CD4-positive, CD25-positive, alpha-beta regulatory T cell (primary cell): Measurements from ENCODE around the gene F2R. TPM values are rescaled to one million over a fixed set of nuclear protein-coding genes. Genes with fewer than 3 reads are reported as not detected.
"Not testable (repeated sequence)": the region's sequence is repeated elsewhere in the genome, so short reads cannot be mapped to it uniquely, and the experiment has no call there.

Source experiments
- ATAC-seq, 2 donors: fragments of 150-1000 bp; cut with Tn5 transposase; one replicate each; pipeline ENCODE4 v1.10.0; 2021; ENCODE audit warnings: low read depth in 2 of 2, moderate number of reproducible peaks in 2 of 2, moderate library complexity in 1 of 2
- DNase-seq, 3 donors: peaks; one replicate each; pipeline versions ENCODE4 v3.0.0 to v3.0.0-alpha.2; 2012 to 2022; ENCODE audit warnings: mixed read lengths in 1 of 3
- H3K27ac ChIP-seq: one replicate; pipeline ENCODE4 v1.7.0; 2013; ENCODE audit warnings: mild to moderate bottlenecking, low read length; ENCODE audit not compliant: insufficient read depth, poor library complexity, severe bottlenecking
- H3K27me3 ChIP-seq: one replicate; pipeline ENCODE4 v1.7.0; 2013; ENCODE audit warnings: low read length; ENCODE audit not compliant: control insufficient read depth, insufficient read depth
- H3K36me3 ChIP-seq: one replicate; pipeline ENCODE4 v1.7.0; 2013; ENCODE audit warnings: mild to moderate bottlenecking, low read length, moderate library complexity; ENCODE audit not compliant: control insufficient read depth, insufficient read depth
- H3K4me1 ChIP-seq: 2 replicates; pipeline ENCODE4 v1.7.0; 2013; ENCODE audit warnings: mild to moderate bottlenecking, low read length; ENCODE audit not compliant: insufficient read depth, control insufficient read depth, poor library complexity, severe bottlenecking
- H3K4me3 ChIP-seq: one replicate; pipeline ENCODE4 v1.7.0; 2013; ENCODE audit warnings: low read depth, mild to moderate bottlenecking, low read length, moderate library complexity
- H3K9me3 ChIP-seq, 2 experiments: 1 replicate in 1 of 2; 2 replicates in 1 of 2; pipeline ENCODE4 v1.7.0; 2013; ENCODE audit warnings: low read length in 2 of 2, mild to moderate bottlenecking in 1 of 2, moderate library complexity in 1 of 2; ENCODE audit not compliant: control insufficient read depth in 2 of 2
- H3K27ac Mint-ChIP-seq, 3 donors: one replicate each; pipeline ENCODE4 v1.8.0; 2020 to 2022; ENCODE audit warnings: mild to moderate bottlenecking in 3 of 3, mixed read lengths in 3 of 3, moderate library complexity in 2 of 3
- H3K27me3 Mint-ChIP-seq: one replicate; pipeline ENCODE4 v1.8.0; 2022; ENCODE audit warnings: mild to moderate bottlenecking, mixed read lengths
- H3K36me3 Mint-ChIP-seq: one replicate; pipeline ENCODE4 v1.8.0; 2020; ENCODE audit warnings: mixed read lengths
- H3K4me1 Mint-ChIP-seq, 4 donors: one replicate each; pipeline ENCODE4 v1.8.0; 2020 to 2022; ENCODE audit warnings: mixed read lengths in 4 of 4, mild to moderate bottlenecking in 1 of 4
- H3K4me3 Mint-ChIP-seq, 4 donors: one replicate each; pipeline ENCODE4 v1.8.0; 2020 to 2022; ENCODE audit warnings: mild to moderate bottlenecking in 4 of 4, mixed read lengths in 4 of 4, moderate library complexity in 3 of 4
- H3K9me3 Mint-ChIP-seq, 7 donors: one replicate each; pipeline ENCODE4 v1.8.0; 2020 to 2022; ENCODE audit warnings: mixed read lengths in 7 of 7, mild to moderate bottlenecking in 3 of 7, moderate library complexity in 2 of 7
- polyA plus RNA-seq, 4 donors: library from polyadenylated mRNA; unstranded; fragments of 300-500 nt; fragmentation: Illumina TruSeq; gene quantifications; one replicate each; pipeline ENCODE4 v1.2.3, GENCODE V29; 2021
- total RNA-seq: library from RNA; stranded (reverse); gene quantifications from one replicate; pipeline ENCODE4 v1.2.3, GENCODE V29; 2022

F2R gene
- total and polyA plus RNA-seq, 5 donors from 2014 or later, result 2.1 to 6.8 (median 2.8) TPM

- no peak for DNase-seq
- peaks cover 0 to 1% (median 0%) of the 10 kb centered on the region in 7 donors for H3K9me3 Mint-ChIP-seq
- Histone ChIP-seq H3K4me1 (no peaks in the 10 kb centered on the region), H3K27me3 (no peaks in the 10 kb centered on the region), H3K36me3 (no peaks in the 10 kb centered on the region), H3K27ac (no peak overlapping the region), H3K9me3 (no peaks in the 10 kb centered on the region), H3K4me3 (no peak overlapping the region)
- no peaks in the 10 kb centered on the region for H3K36me3 Mint-ChIP-seq
- H3K27me3 Mint-ChIP-seq, result peaks cover 8% of the 10 kb centered on the region
- no peaks in the 10 kb centered on the region for H3K4me1 Mint-ChIP-seq
- ATAC-seq, result no peak
- no peak overlapping the region for H3K27ac Mint-ChIP-seq
- H3K4me3 Mint-ChIP-seq, result no peak overlapping the region
Measured at GRCh38 chr5:76746677-76747076, 30.8 kb downstream of the F2R start.

- no peak overlapping the region for H3K27ac Mint-ChIP-seq
- Histone ChIP-seq H3K27ac (no peak overlapping the region), H3K4me3 (no peak overlapping the region), H3K4me1 (no peaks in the 10 kb centered on the region), H3K36me3 (no peaks in the 10 kb centered on the region), H3K9me3 (no peaks in the 10 kb centered on the region), H3K27me3 (no peaks in the 10 kb centered on the region)
- no peak overlapping the region for H3K4me3 Mint-ChIP-seq
- H3K27me3 Mint-ChIP-seq, result peaks cover 8% of the 10 kb centered on the region
- no peaks in the 10 kb centered on the region for H3K36me3 Mint-ChIP-seq
- DNase-seq (no peak), ATAC-seq (no peak)
- no peaks in the 10 kb centered on the region for H3K4me1 Mint-ChIP-seq
- H3K9me3 Mint-ChIP-seq, result peaks cover 0 to 1% (median 0%) of the 10 kb centered on the region in 7 donors
Measured at GRCh38 chr5:76747706-76748105, 31.8 kb downstream of the F2R start.

GRCh38 chr5:76751291-76751690, 35.4 kb downstream of the F2R start:
- peaks cover 0 to 1% (median 0%) of the 10 kb centered on the region in 7 donors for H3K9me3 Mint-ChIP-seq
- Histone ChIP-seq H3K4me3 (no peak overlapping the region), H3K27me3 (no peaks in the 10 kb centered on the region), H3K27ac (no peak overlapping the region), H3K4me1 (no peaks in the 10 kb centered on the region), H3K9me3 (no peaks in the 10 kb centered on the region), H3K36me3 (no peaks in the 10 kb centered on the region)
- DNase-seq (no peak), ATAC-seq (no peak)
- H3K4me3 Mint-ChIP-seq, result no peak overlapping the region
- no peaks in the 10 kb centered on the region for H3K36me3 Mint-ChIP-seq
- H3K27ac Mint-ChIP-seq, result no peak overlapping the region
- peaks cover 14% of the 10 kb centered on the region for H3K27me3 Mint-ChIP-seq
- H3K4me1 Mint-ChIP-seq, result no peaks in the 10 kb centered on the region

- Histone ChIP-seq H3K27me3 (no peaks in the 10 kb centered on the region), H3K36me3 (no peaks in the 10 kb centered on the region), H3K27ac (no peak overlapping the region), H3K4me1 (no peaks in the 10 kb centered on the region), H3K4me3 (no peak overlapping the region), H3K9me3 (no peaks in the 10 kb centered on the region)
- Mint-ChIP-seq H3K4me3 (no peak overlapping the region), H3K27me3 (peaks cover 14% of the 10 kb centered on the region), H3K4me1 (no peaks in the 10 kb centered on the region), H3K27ac (no peak overlapping the region), H3K36me3 (no peaks in the 10 kb centered on the region), H3K9me3 (no peaks in the 10 kb centered on the region)
- DNase-seq (no peak), ATAC-seq (no peak)
Measured at GRCh38 chr5:76754668-76755078, 38.7 kb downstream of the F2R start.

GRCh38 chr5:76755779-76756637, 40.1 kb downstream of the F2R start:
- no peak for ATAC-seq
- no peak for DNase-seq
- no peaks in the 10 kb centered on the region for H3K4me1 Mint-ChIP-seq
- Histone ChIP-seq H3K27ac (no peak overlapping the region), H3K4me3 (no peak overlapping the region), H3K27me3 (no peaks in the 10 kb centered on the region), H3K36me3 (no peaks in the 10 kb centered on the region), H3K9me3 (no peaks in the 10 kb centered on the region), H3K4me1 (no peaks in the 10 kb centered on the region)
- no peak overlapping the region for H3K4me3 Mint-ChIP-seq
- H3K9me3 Mint-ChIP-seq, result no peaks in the 10 kb centered on the region
- H3K36me3 Mint-ChIP-seq, result no peaks in the 10 kb centered on the region
- peaks cover 6% of the 10 kb centered on the region for H3K27me3 Mint-ChIP-seq
- no peak overlapping the region for H3K27ac Mint-ChIP-seq

- Histone ChIP-seq H3K4me3 (no peak overlapping the region), H3K9me3 (no peaks in the 10 kb centered on the region), H3K36me3 (no peaks in the 10 kb centered on the region), H3K27ac (no peak overlapping the region), H3K4me1 (no peaks in the 10 kb centered on the region), H3K27me3 (no peaks in the 10 kb centered on the region)
- Mint-ChIP-seq H3K9me3 (no peaks in the 10 kb centered on the region), H3K4me3 (no peak overlapping the region), H3K27me3 (peaks cover 6% of the 10 kb centered on the region), H3K4me1 (no peaks in the 10 kb centered on the region), H3K27ac (no peak overlapping the region), H3K36me3 (no peaks in the 10 kb centered on the region)
- no peak for DNase-seq
- ATAC-seq, result no peak
Measured at GRCh38 chr5:76757049-76757448, 41.1 kb downstream of the F2R start.

- H3K9me3 ChIP-seq, ATAC-seq, H3K36me3 ChIP-seq, H3K4me3 Mint-ChIP-seq, H3K4me3 ChIP-seq, H3K27ac ChIP-seq, DNase-seq, H3K27ac Mint-ChIP-seq, H3K4me1 ChIP-seq, H3K4me1 Mint-ChIP-seq, H3K36me3 Mint-ChIP-seq, H3K27me3 Mint-ChIP-seq, H3K9me3 Mint-ChIP-seq, H3K27me3 ChIP-seq: not testable (repeated sequence)
Measured at GRCh38 chr5:76761118-76761517, 45.2 kb downstream of the F2R start.

GRCh38 chr5:76762484-76762883, 46.6 kb downstream of the F2R start:
- H3K36me3 Mint-ChIP-seq, result peaks cover 4% of the 10 kb centered on the region
- no peak for ATAC-seq

More at GRCh38 chr5:76762484-76762883, 46.6 kb downstream of the F2R start:
- Histone ChIP-seq H3K36me3 (no peaks in the 10 kb centered on the region), H3K27ac (no peak overlapping the region), H3K9me3 (peaks cover 0 to 5% of the 10 kb centered on the region in 2 experiments), H3K4me3 (no peak overlapping the region), H3K27me3 (no peaks in the 10 kb centered on the region), H3K4me1 (no peaks in the 10 kb centered on the region)
- H3K27me3 Mint-ChIP-seq, result no peaks in the 10 kb centered on the region
- no peak for DNase-seq
- no peak overlapping the region for H3K27ac Mint-ChIP-seq
- peaks cover 0 to 10% (median 2%) of the 10 kb centered on the region in 7 donors for H3K9me3 Mint-ChIP-seq
- no peak overlapping the region for H3K4me3 Mint-ChIP-seq
- H3K4me1 Mint-ChIP-seq, result peaks cover 0 to 4% (median 0%) of the 10 kb centered on the region in 4 donors
